B cell (primary cell): Measurements from ENCODE around the gene PCDH9.

ENCODE experiments used
- EZH2 ChIP-seq: IDR thresholded peaks from 2 replicates; pipeline ENCODE4 v1.6.1; 2012; ENCODE audit warnings: borderline replicate concordance, low read depth, mild to moderate bottlenecking, moderate library complexity, low read length; ENCODE audit not compliant: insufficient read depth, poor library complexity, severe bottlenecking
- TF ChIP-seq, protein P1 (sequence below): fragments of 200-600 bp; IDR thresholded peaks from one replicate; pipeline ENCODE4 v1.8.0; 2022; ENCODE audit warnings: antibody characterized with exemption, mild to moderate bottlenecking

DNA sequence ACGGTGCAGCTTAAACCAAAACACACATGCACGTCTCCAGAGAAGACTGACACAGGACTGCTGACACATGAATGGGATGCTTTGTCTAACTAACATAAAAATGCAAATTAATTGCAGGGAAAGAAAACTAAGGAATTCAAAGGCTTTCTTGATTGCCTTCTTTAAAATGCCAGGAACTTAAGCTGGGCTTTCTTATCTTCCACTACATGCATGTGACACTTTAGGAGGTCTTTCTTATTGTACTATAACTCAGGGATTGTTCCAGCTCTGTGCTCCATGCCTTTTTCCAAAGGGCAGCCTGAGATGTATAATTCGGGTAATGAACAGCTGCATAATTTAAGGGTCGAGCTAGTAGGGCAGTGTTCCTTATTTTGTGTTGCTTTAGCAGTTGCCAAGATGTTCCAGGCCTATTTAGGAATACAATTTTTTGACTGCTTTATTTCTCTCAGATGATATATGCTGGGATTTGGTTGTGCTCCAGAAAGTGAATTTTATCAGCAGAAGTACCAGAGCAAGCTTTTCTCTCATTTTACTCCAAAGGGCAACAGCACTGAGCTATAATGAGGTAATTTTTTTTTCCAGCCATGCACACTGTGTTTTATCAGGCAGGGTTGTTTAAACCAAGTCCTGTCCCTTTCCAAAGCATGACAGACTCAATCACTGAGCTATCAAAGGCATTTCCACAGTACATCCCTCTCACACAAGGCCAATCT lies 885.2 kb downstream of the PCDH9 start:
- TF ChIP-seq, protein P1, sequence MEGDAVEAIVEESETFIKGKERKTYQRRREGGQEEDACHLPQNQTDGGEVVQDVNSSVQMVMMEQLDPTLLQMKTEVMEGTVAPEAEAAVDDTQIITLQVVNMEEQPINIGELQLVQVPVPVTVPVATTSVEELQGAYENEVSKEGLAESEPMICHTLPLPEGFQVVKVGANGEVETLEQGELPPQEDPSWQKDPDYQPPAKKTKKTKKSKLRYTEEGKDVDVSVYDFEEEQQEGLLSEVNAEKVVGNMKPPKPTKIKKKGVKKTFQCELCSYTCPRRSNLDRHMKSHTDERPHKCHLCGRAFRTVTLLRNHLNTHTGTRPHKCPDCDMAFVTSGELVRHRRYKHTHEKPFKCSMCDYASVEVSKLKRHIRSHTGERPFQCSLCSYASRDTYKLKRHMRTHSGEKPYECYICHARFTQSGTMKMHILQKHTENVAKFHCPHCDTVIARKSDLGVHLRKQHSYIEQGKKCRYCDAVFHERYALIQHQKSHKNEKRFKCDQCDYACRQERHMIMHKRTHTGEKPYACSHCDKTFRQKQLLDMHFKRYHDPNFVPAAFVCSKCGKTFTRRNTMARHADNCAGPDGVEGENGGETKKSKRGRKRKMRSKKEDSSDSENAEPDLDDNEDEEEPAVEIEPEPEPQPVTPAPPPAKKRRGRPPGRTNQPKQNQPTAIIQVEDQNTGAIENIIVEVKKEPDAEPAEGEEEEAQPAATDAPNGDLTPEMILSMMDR, result no peak
- no peak for TF ChIP-seq EZH2
